GM12878 (cell line): ENCODE results near the gene IGLL1.

Source experiments
- CTCF ChIP-seq, 3 experiments: IDR thresholded peaks in 2 of 3; conservative IDR thresholded peaks in 1 of 3; 2 replicates each; pipeline ENCODE4 v1.5.1; 2011; ENCODE audit warnings: low read depth in 3 of 3, low read length in 3 of 3, mild to moderate bottlenecking in 3 of 3, control low read depth in 2 of 3, moderate library complexity in 2 of 3, inconsistent platforms in 1 of 3, mixed read lengths in 1 of 3; ENCODE audit not compliant: control insufficient read depth in 2 of 3, insufficient read depth in 1 of 3; ENCODE audit errors: extremely low read depth in 1 of 3
- EGR1 ChIP-seq, 2 experiments: IDR thresholded peaks; 1 replicate in 1 of 2; 2 replicates in 1 of 2; pipeline ENCODE4 v1.6.1; 2011 to 2012; ENCODE audit warnings: low read depth in 2 of 2, low read length in 2 of 2, borderline replicate concordance in 1 of 2, mild to moderate bottlenecking in 1 of 2, moderate library complexity in 1 of 2
- EZH2 ChIP-seq: IDR thresholded peaks from 2 replicates; pipeline ENCODE4 v1.6.1; 2012; ENCODE audit warnings: low read depth, mild to moderate bottlenecking, control low read depth, inconsistent platforms, low read length, borderline replicate concordance; ENCODE audit not compliant: control insufficient read depth
- POLR2A ChIP-seq: IDR thresholded peaks from 2 replicates; pipeline ENCODE4 v1.6.1; 2011; ENCODE audit warnings: low read depth, mild to moderate bottlenecking, low read length
- POLR2AphosphoS5 ChIP-seq: IDR thresholded peaks from 2 replicates; pipeline ENCODE4 v1.6.1; 2011; ENCODE audit warnings: mild to moderate bottlenecking, low read length, inconsistent platforms
- SUPT20H ChIP-seq: IDR thresholded peaks from 2 replicates; pipeline ENCODE4 v1.6.1; 2011; ENCODE audit warnings: low read depth, mild to moderate bottlenecking, low read length, moderate library complexity, borderline replicate concordance; ENCODE audit not compliant: control insufficient read depth
- ZNF622 ChIP-seq: fragments of 450-650 bp; IDR thresholded peaks from 2 replicates; pipeline ENCODE4 v1.6.1; 2017; ENCODE audit warnings: mild to moderate bottlenecking, inconsistent platforms

DNA sequence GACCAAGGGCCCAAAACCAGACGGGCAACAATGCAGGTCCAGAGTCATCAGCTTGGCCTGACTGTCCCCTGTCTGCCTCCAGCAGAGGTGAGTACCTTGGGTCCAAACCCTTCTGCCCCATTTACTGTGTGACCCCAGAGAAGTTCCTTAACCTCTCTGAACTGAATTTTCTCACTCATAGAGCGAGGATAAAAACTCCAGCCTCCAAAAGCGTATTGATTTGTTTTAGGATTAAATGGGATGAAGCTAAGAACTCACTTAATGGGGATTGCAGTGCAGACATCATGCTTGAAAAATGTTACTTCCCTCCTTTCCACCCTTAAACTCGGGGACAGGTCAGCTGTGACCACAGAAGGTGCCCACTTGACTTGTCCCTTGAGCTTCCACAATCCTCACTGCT is 22.6 kb downstream of the IGLL1 start:
- TF ChIP-seq POLR2A (no peak), CTCF (IDR thresholded peaks at IDR 0.05 in 2 of 3, conservative IDR thresholded peaks at IDR 0.05 in 1 of 3; ENCODE audit: control insufficient read depth in 2 of 3, extremely low read depth in 1 of 3, insufficient read depth in 1 of 3, low read depth in 3 of 3, low read length in 3 of 3) (no peak), EZH2 (no peak), POLR2AphosphoS5 (no peak), EGR1 (IDR thresholded peaks at IDR 0.05; ENCODE audit: borderline replicate concordance in 1 of 2, low read depth in 2 of 2, low read length in 2 of 2) (no peak), SUPT20H (no peak), ZNF622 (no peak)
